Duodenal mucosa (tissue), 2 donors: Measurements from ENCODE around the gene NFIB.

ENCODE experiments used
- H3K27ac ChIP-seq: one replicate; pipeline ENCODE4 v1.7.0; 2013; ENCODE audit warnings: low read depth, low read length
- H3K27me3 ChIP-seq, 2 donors: one replicate each; pipeline ENCODE4 v1.7.0; 2013; ENCODE audit warnings: low read length in 2 of 2, control low read depth in 1 of 2; ENCODE audit not compliant: insufficient read depth in 2 of 2, control insufficient read depth in 1 of 2
- H3K36me3 ChIP-seq, 2 donors: one replicate each; pipeline ENCODE4 v1.7.0; 2013; ENCODE audit warnings: low read length in 2 of 2, control low read depth in 1 of 2; ENCODE audit not compliant: insufficient read depth in 2 of 2, control insufficient read depth in 1 of 2
- H3K4me1 ChIP-seq, 2 donors: one replicate each; pipeline ENCODE4 v1.7.0; 2013; ENCODE audit warnings: low read length in 2 of 2, control low read depth in 1 of 2; ENCODE audit not compliant: insufficient read depth in 2 of 2, control insufficient read depth in 1 of 2
- H3K4me3 ChIP-seq, 2 donors: one replicate each; pipeline ENCODE4 v1.7.0; 2013; ENCODE audit warnings: low read length in 2 of 2, low read depth in 1 of 2
- H3K9ac ChIP-seq, 2 donors: one replicate each; pipeline ENCODE4 v1.7.0; 2013; ENCODE audit warnings: low read length in 2 of 2, low read depth in 1 of 2
- H3K9me3 ChIP-seq, 2 donors: one replicate each; pipeline ENCODE4 v1.7.0; 2013; ENCODE audit warnings: low read length in 2 of 2, control low read depth in 1 of 2; ENCODE audit not compliant: control insufficient read depth in 1 of 2

NFIB gene

DNA sequence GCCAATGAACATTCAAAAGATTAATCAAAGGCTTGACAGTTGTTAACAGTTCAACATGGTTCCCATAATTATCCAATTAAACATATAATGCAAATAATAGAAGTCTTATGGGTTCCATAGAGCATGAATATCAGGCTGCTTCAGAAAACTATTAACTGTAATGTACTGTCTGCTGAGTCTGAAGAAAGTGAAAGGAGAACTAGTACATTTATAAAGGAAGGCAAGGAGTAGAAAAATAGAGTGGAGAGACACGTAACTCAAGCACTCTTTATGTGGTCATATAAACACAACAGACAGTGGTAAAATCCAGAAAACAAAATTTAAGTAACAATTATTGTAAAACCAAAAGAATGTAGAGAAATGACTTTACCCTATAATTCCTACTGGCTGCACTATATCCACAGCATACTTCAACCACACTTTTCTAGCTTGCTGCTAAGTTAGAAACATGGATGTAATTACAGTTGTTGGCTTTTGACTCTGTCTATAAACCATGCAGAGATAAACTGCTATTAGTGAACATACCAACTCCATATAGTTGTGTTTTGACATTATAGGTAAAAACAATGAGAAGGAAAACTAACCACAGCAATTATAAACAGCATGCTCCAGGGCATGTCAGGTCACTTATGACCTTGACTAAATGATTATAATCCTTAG lies 32.7 kb downstream of the NFIB start:
- Histone ChIP-seq H3K27me3 (no peaks in the 10 kb centered on the region), H3K36me3 (no peaks in the 10 kb centered on the region), H3K4me3 (no peak overlapping the region), H3K9me3 (no peaks in the 10 kb centered on the region), H3K9ac (no peak overlapping the region), H3K4me1 (peaks cover 22 to 38% of the 10 kb centered on the region in 2 donors), H3K27ac (no peak overlapping the region)

DNA sequence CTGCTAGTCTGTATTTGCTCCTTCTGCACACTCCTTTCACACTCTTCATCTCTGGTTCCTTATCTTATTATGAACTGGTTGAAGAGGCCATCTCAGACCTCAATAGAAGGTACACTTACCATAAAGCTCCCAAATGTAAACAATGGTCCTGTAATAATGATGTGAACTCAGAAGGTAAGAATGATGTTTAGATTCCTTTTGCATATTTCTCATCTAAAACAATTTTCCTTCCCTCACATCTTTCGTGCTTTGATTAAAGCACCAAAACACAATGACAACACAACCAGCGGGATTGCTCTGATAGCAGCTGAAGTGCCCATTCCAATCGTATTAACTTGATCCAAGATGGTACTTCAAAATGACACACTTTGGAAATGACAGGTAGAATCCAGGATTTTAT lies 34.3 kb downstream of the NFIB start:
- H3K27me3 ChIP-seq: no peaks in the 10 kb centered on the region
- H3K36me3 ChIP-seq: no peaks in the 10 kb centered on the region
- H3K9ac ChIP-seq: no peak overlapping the region
- no peak overlapping the region for H3K4me3 ChIP-seq
- H3K27ac ChIP-seq: no peak overlapping the region
- peaks cover 22 to 38% of the 10 kb centered on the region in 2 donors for H3K4me1 ChIP-seq
- no peaks in the 10 kb centered on the region for H3K9me3 ChIP-seq

DNA sequence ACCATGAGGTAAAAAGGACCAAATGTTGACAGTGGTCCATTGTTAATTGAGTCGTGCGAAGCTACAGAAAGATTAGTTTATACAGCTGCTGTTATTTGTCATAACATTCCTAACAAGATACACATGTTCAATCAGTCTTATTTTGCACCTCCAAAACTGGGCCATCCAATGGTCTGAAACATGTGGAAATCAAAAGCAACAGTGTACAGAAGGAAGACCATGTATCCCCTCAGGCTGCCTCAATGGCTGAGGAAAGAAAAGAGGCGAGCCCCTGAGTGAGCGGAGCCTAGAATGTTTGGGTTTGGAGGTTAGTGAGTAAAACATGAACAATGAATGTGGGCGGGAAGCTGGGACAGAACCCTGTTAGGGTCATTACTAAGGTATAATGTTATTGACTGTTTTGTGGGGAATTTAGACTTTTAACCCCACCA lies 35.6 kb downstream of the NFIB start:
- H3K4me1 ChIP-seq: peaks cover 16 to 30% of the 10 kb centered on the region in 2 donors
- H3K4me3 ChIP-seq: no peak overlapping the region
- no peaks in the 10 kb centered on the region for H3K27me3 ChIP-seq
- no peak overlapping the region for H3K27ac ChIP-seq
- H3K9me3 ChIP-seq: no peaks in the 10 kb centered on the region
- no peaks in the 10 kb centered on the region for H3K36me3 ChIP-seq
- no peak overlapping the region for H3K9ac ChIP-seq

- Histone ChIP-seq H3K4me3 (no peak overlapping the region), H3K9me3 (no peaks in the 10 kb centered on the region), H3K27me3 (no peaks in the 10 kb centered on the region), H3K27ac (no peak overlapping the region), H3K9ac (no peak overlapping the region), H3K36me3 (no peaks in the 10 kb centered on the region), H3K4me1 (peaks cover 10 to 25% of the 10 kb centered on the region in 2 donors)
These were observed 36.2 kb downstream of the NFIB start for GRCh38 chr9:14277761-14278160.

DNA sequence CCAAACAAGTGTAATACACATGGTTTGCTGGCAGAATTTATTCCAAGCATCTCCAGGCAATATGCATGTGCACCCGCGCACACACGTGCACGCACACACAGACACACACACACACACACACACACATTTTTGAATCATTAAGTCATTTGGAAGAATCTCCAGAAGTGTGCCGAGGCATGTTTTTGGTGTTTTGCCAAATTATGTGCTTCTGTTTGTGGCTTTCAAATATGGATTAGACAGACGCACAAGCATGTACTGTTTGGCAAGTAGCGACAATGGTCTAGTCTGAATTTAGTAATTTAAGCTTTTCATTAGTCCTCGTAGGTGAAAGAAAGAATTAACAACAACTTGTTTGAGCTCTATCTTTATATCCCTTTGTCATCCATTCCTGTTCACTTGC lies 36.7 kb downstream of the NFIB start:
- Histone ChIP-seq H3K36me3 (no peaks in the 10 kb centered on the region), H3K4me3 (no peak overlapping the region), H3K4me1 (peaks cover 6 to 20% of the 10 kb centered on the region in 2 donors), H3K9ac (no peak overlapping the region), H3K27ac (no peak overlapping the region), H3K9me3 (no peaks in the 10 kb centered on the region), H3K27me3 (no peaks in the 10 kb centered on the region)

- no peak overlapping the region for H3K4me3 ChIP-seq
- H3K4me1 ChIP-seq: peaks cover 3 to 13% of the 10 kb centered on the region in 2 donors
- no peak overlapping the region for H3K27ac ChIP-seq
- H3K36me3 ChIP-seq: no peaks in the 10 kb centered on the region
- no peaks in the 10 kb centered on the region for H3K9me3 ChIP-seq
- no peaks in the 10 kb centered on the region for H3K27me3 ChIP-seq
- H3K9ac ChIP-seq: no peak overlapping the region
These were observed 38.6 kb downstream of the NFIB start for GRCh38 chr9:14275331-14275730.

DNA sequence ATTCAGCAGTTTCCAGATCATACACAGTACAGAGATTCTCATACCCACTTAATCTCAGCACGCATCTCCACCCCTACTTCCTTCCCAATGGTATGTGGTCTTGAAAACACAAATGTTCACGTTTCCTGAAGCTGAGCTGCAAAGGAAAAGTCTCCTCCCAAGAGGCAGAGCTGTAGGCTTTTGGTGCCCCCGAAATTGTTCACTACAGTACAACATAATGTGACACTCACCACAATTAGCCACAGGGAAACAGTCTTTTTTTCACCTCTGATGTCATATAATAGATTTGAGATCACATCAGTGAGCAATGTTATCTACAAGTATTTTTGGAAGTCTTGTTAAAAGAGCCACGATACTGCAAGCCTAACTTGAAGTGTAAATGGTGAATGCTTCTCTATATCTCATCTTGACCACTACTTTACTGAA lies 40.2 kb downstream of the NFIB start:
- Histone ChIP-seq H3K36me3 (no peaks in the 10 kb centered on the region), H3K4me3 (no peak overlapping the region), H3K4me1 (peaks cover 3 to 13% of the 10 kb centered on the region in 2 donors), H3K27ac (no peak overlapping the region), H3K27me3 (no peaks in the 10 kb centered on the region), H3K9ac (no peak overlapping the region), H3K9me3 (no peaks in the 10 kb centered on the region)

DNA sequence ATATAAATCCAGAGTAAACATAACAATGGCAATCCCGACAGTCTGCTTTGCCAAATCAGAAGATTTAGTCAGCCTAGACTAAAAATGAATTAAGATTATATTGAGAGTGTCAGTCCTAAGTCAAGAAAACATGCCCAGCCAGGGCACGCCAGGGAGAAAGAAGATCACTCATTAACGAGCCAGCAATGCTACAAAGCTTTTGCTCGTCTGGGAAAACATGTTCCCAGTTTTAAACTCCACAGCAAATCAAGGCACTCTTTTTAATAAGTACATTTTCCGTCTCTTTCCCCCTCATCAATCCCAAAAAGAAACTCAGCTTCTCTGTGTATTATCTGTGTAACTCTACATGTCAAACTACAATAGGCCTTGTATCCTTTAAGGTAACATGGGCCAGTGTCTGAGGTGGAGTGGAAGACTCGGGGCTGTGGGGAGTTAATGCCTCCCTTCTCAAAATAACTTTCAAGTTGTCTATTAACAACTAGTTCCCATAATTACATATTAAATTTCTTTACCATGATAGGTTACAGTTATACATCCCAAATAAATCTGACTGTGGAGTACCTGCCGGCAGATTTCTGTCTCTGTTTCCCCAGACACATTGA lies 40.9 kb downstream of the NFIB start:
- Histone ChIP-seq H3K9ac (no peak overlapping the region), H3K27me3 (no peaks in the 10 kb centered on the region), H3K4me3 (no peak overlapping the region), H3K36me3 (no peaks in the 10 kb centered on the region), H3K4me1 (peaks cover 3 to 13% of the 10 kb centered on the region in 2 donors), H3K27ac (no peak overlapping the region), H3K9me3 (no peaks in the 10 kb centered on the region)

DNA sequence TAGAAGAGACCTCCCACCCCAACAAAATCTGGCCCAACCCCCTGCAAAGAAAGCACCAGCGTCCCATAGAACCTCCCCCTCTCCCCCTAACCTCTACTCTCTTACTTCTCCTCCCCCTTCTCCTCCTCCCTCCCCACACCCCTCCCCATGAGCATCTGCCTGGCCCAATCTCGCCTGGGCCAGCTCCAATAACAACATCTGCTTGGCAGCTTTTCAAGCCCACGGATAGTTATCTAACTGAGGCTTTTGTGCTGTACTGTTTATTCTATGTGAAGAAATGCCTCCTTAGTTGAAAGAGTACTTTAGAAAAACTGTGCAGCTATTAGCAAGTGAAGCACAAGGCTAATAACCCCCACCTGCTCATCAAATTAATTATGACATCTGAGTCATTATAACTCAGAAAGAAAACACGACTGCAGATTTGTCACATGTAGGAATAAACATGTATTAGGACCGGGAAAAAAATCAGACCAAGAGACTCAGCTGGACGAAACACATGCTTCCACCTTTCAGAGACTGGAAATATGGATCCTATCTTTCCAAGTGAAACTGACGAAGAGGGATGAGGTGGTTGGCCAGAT lies 42.8 kb downstream of the NFIB start:
- Histone ChIP-seq H3K9ac (no peak overlapping the region), H3K36me3 (no peaks in the 10 kb centered on the region), H3K9me3 (no peaks in the 10 kb centered on the region), H3K27ac (no peak overlapping the region), H3K4me3 (no peak overlapping the region), H3K4me1 (peaks cover 3 to 7% of the 10 kb centered on the region in 2 donors), H3K27me3 (no peaks in the 10 kb centered on the region)

DNA sequence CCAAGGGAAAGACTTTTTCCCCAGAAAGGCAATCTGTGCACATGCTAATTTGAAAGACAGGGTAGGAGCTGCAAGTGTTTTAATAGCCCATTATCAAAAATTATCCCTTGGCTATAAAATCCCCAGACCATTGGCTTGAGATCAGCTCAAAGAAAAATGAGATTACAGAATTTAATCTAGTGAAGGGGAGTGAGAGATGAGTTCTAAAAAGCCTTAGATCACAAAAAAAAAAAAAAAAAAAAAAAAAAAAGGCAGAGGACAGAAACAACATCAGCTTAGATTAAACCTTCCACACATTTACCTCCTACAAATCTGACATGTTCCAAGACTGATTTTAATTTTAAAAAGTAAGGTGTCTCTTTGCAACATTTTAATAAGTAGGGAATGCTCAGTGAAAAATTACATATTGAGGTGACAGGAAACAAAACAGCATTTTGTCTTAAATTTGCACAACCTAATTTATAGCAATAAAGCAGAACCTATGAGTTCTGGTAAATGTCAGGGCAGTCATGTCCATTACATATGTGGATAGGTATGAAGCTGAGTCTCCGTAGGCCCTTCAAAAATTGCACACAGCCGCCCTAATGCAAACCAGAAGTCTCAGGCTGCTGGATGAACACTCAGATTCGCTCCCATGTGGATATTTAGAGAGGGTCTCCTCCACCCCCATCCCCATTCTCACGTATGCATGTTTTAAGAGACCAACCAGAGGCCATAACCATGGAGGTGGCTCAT lies 43.4 kb downstream of the NFIB start:
- Histone ChIP-seq H3K9me3 (no peaks in the 10 kb centered on the region), H3K27ac (no peak overlapping the region), H3K9ac (no peak overlapping the region), H3K36me3 (no peaks in the 10 kb centered on the region), H3K4me3 (no peak overlapping the region), H3K27me3 (no peaks in the 10 kb centered on the region), H3K4me1 (peaks cover 3 to 7% of the 10 kb centered on the region in 2 donors)
